Tibial nerve (tissue), 4 donors: ENCODE data around the gene FOXQ1. TPM values are rescaled to one million over a fixed set of nuclear protein-coding genes. Genes with fewer than 3 reads are reported as not detected.

Experiments
- DNase-seq, 2 donors: peaks; one replicate each; pipeline ENCODE4 v3.0.0-alpha.2; 2019; ENCODE audit warnings: low spot score in 2 of 2
- H3K27ac ChIP-seq, 4 donors: fragments of 200-600 bp; sonication (generic) in 3 of 4; one replicate each; pipeline ENCODE4 v1.5.1; 2017 to 2019; ENCODE audit warnings: mild to moderate bottlenecking in 1 of 4
- H3K27me3 ChIP-seq, 2 donors: fragments of 200-600 bp; sonication (generic) in 1 of 2; one replicate each; pipeline versions ENCODE4 v1.5.1 to v1.6.0; 2017 to 2019
- H3K36me3 ChIP-seq, 3 donors: fragments of 200-600 bp; sonication (generic); one replicate each; pipeline ENCODE4 v1.5.1; 2018 to 2019
- H3K4me1 ChIP-seq, 4 donors: fragments of 200-600 bp; sonication (generic) in 3 of 4; one replicate each; pipeline ENCODE4 v1.5.1; 2017 to 2019
- H3K4me3 ChIP-seq, 4 donors: fragments of 200-600 bp; sonication (generic) in 3 of 4; one replicate each; pipeline ENCODE4 v1.5.1; 2017 to 2019; ENCODE audit warnings: mild to moderate bottlenecking in 1 of 4, moderate library complexity in 1 of 4
- H3K9me3 ChIP-seq, 4 donors: fragments of 200-600 bp; sonication (generic) in 3 of 4; one replicate each; pipeline ENCODE4 v1.5.1; 2017 to 2019
- EP300 ChIP-seq, 2 donors: sonication (generic); formaldehyde crosslinking; IDR thresholded peaks; one replicate each; pipeline ENCODE4 v1.6.1; 2017; ENCODE audit warnings: antibody characterized with exemption in 2 of 2, mild to moderate bottlenecking in 1 of 2
- POLR2A ChIP-seq, 2 donors: fragments of 450-650 bp; IDR thresholded peaks; one replicate each; pipeline ENCODE4 v1.6.1; 2017; ENCODE audit warnings: antibody characterized with exemption in 2 of 2, mild to moderate bottlenecking in 2 of 2, moderate library complexity in 2 of 2
- WGBS, 2 donors: methylation state at CpG; one replicate each; pipeline ENCODE4 v1.1.5; 2018; 5-methylcytosine and 5-hydroxymethylcytosine counted together
- total RNA-seq, 4 donors: library from RNA; depleted of rRNA; stranded (reverse); fragments of >200 nt; gene quantifications; one replicate each; pipeline ENCODE4 v1.1.0, GENCODE V29; 2016
- TF ChIP-seq, protein P1 (sequence below), 5 experiments: fragments of 200-600 bp in 3 of 5; fragments of 450-650 bp in 2 of 5; sonication (generic) in 3 of 5; IDR thresholded peaks; one replicate each; pipeline ENCODE4 v1.5.1; 2016 to 2019; ENCODE audit warnings: antibody characterized with exemption in 5 of 5, mild to moderate bottlenecking in 3 of 5, moderate library complexity in 2 of 5

The FOXQ1 gene
- total RNA-seq, 4 donors from 2014 or later = 0.21 to 0.59 TPM; not detected in 2

DNA sequence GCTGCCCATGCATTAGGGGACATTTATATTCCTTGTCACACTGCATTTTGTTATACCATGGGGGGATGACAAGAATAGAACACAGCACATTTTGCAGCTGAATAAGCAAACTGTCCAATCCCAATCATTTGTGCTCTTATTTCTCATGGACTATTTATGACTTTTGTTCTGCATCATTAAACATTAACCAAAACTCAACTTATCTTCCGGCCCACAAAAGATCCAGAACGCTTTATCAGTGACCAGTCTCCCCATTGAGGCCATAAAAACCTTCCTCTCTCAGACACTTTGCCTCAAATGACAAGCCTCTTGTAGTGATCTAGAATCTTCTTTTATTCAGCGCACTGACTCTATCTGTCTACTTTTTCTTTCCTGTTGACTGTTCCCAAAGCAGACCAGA is 28.4 kb upstream of the FOXQ1 start:
- Histone ChIP-seq H3K36me3 (no peaks in the 10 kb centered on the region), H3K9me3 (no peaks in the 10 kb centered on the region), H3K4me1 (no peaks in the 10 kb centered on the region), H3K27me3 (peaks cover 0 to 14% of the 10 kb centered on the region in 2 donors), H3K27ac (no peak overlapping the region), H3K4me3 (no peak overlapping the region)
- no peak for TF ChIP-seq EP300 (IDR thresholded peaks at IDR 0.05)
- DNase-seq = no peak
- 47% methylated on average over 3 of the region's 3 CpGs for WGBS, 2 donors

DNA sequence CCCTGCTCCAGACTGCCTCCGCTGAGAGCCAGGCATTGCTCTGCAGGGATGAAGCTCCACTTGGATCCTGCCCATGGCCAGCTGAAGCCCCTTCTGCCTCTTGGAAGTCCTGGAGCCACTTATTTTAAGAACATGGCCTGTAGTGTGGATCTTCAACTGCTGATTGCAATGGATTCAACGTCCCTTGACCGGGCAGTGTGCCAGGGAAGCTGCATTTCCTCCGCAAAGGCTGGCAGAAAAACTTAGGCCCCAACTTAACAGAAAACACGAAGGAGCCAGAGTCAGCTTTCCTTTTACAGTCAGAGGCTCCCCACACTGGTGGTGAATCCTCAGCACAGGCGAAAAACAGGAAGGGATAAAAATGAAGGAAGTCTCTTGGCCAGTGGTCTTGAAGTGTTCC is 26.3 kb upstream of the FOXQ1 start:
- no peaks in the 10 kb centered on the region for H3K4me1 ChIP-seq
- no peak for DNase-seq
- H3K4me3 ChIP-seq = no peak overlapping the region
- 53 to 64% methylated on average over 6 of the region's 6 CpGs for WGBS, 2 donors
- H3K36me3 ChIP-seq = no peaks in the 10 kb centered on the region
- peaks cover 0 to 7% of the 10 kb centered on the region in 2 donors for H3K27me3 ChIP-seq
- H3K27ac ChIP-seq = no peak overlapping the region
- TF ChIP-seq POLR2A (IDR thresholded peaks at IDR 0.05) = no peak
- no peak for TF ChIP-seq EP300 (IDR thresholded peaks at IDR 0.05)
- TF ChIP-seq, protein P1, sequence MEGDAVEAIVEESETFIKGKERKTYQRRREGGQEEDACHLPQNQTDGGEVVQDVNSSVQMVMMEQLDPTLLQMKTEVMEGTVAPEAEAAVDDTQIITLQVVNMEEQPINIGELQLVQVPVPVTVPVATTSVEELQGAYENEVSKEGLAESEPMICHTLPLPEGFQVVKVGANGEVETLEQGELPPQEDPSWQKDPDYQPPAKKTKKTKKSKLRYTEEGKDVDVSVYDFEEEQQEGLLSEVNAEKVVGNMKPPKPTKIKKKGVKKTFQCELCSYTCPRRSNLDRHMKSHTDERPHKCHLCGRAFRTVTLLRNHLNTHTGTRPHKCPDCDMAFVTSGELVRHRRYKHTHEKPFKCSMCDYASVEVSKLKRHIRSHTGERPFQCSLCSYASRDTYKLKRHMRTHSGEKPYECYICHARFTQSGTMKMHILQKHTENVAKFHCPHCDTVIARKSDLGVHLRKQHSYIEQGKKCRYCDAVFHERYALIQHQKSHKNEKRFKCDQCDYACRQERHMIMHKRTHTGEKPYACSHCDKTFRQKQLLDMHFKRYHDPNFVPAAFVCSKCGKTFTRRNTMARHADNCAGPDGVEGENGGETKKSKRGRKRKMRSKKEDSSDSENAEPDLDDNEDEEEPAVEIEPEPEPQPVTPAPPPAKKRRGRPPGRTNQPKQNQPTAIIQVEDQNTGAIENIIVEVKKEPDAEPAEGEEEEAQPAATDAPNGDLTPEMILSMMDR (IDR thresholded peaks at IDR 0.05) = no peak
- H3K9me3 ChIP-seq = no peaks in the 10 kb centered on the region

DNA sequence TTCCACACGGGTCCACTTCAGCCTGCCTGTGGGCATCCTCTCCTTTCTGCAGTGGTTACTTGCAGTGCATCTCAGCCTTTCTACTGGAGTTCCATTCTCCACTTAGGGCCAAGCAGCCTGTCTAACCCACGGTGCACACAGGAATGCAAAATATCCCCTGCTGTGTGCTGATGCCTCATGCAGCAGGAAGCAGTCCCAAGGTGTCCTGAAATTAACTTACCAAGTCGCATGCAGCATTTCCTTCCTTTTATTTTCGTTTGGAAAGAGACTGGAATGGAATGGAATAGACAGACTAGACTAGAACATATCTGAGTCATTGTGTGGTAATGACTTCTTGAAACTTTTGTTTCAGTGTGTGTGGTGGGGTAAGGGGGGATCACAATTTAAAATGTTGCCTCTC is 25.9 kb upstream of the FOXQ1 start:
- no peaks in the 10 kb centered on the region for H3K4me1 ChIP-seq
- DNase-seq = no peak
- TF ChIP-seq POLR2A (IDR thresholded peaks at IDR 0.05) (no peak), EP300 (IDR thresholded peaks at IDR 0.05) (no peak)
- TF ChIP-seq, protein P1 (IDR thresholded peaks at IDR 0.05) = no peak
- H3K4me3 ChIP-seq = no peak overlapping the region
- 31 to 34% methylated on average over 4 of the region's 4 CpGs for WGBS, 2 donors
- H3K27ac ChIP-seq = no peak overlapping the region
- no peaks in the 10 kb centered on the region for H3K36me3 ChIP-seq
- H3K27me3 ChIP-seq = peaks cover 0 to 5% of the 10 kb centered on the region in 2 donors
- H3K9me3 ChIP-seq = no peaks in the 10 kb centered on the region

DNA sequence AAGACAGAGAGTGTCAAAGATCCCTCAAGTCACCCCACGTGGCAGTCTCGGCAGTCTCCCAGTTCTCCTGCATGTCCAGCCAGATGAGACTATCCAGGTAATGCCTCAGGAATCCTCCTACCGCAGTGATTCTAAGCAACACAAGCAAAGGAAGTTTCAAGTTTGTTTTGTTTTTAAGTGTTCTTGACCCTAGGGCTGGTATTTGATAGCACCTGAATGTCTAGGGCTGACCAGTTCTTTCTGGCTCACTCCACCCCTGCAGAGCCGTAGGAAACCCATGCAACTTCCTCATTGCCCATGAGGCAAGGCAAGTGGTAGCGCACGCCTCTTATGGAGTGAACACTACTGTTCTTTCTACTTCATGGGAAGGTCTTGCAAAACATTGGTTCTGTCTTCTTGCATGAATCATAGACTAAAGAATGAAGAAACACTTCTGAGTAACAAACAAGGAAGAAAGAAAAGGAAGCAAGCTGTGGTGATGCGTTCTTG is 24.8 kb upstream of the FOXQ1 start:
- DNase-seq = no peak
- Histone ChIP-seq H3K27me3 (peaks cover 0 to 1% of the 10 kb centered on the region in 2 donors), H3K4me1 (no peaks in the 10 kb centered on the region), H3K36me3 (no peaks in the 10 kb centered on the region), H3K9me3 (no peaks in the 10 kb centered on the region), H3K27ac (no peak overlapping the region), H3K4me3 (no peak overlapping the region)
- TF ChIP-seq EP300 (IDR thresholded peaks at IDR 0.05) (no peak), POLR2A (IDR thresholded peaks at IDR 0.05) (no peak)
- TF ChIP-seq, protein P1 (IDR thresholded peaks at IDR 0.05) = no peak
- 80 to 84% methylated on average over 7 of the region's 7 CpGs for WGBS, 2 donors

DNA sequence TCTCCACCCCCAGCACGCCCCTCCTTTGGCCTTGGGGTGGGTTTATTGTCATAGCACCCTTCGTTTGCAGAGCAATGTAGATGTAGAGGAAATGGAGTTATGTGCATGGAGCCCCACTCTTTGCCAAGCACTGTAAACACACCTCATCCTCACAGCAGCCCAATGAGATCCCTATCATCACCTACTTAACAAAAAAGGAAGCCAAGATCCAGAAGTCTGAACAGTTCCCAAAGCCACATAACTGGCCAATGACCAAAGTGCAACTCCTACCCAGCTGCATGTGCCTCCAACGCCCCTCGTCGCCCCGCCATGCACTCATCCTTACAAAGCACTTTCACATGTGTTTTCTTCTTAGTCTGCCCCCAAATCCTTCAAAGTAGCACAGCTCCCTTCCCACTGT is 21.8 kb upstream of the FOXQ1 start:
- H3K27ac ChIP-seq = no peak overlapping the region
- peaks cover 0 to 10% (median 0%) of the 10 kb centered on the region in 4 donors for H3K9me3 ChIP-seq
- DNase-seq = no peak
- H3K4me1 ChIP-seq = no peaks in the 10 kb centered on the region
- no peaks in the 10 kb centered on the region for H3K36me3 ChIP-seq
- 86 to 89% methylated on average over 6 of the region's 6 CpGs for WGBS, 2 donors
- no peak for TF ChIP-seq EP300 (IDR thresholded peaks at IDR 0.05)
- no peak for TF ChIP-seq POLR2A (IDR thresholded peaks at IDR 0.05)
- TF ChIP-seq, protein P1 (IDR thresholded peaks at IDR 0.05) = no peak
- no peak overlapping the region for H3K4me3 ChIP-seq
- H3K27me3 ChIP-seq = peaks cover 0 to 3% of the 10 kb centered on the region in 2 donors

DNA sequence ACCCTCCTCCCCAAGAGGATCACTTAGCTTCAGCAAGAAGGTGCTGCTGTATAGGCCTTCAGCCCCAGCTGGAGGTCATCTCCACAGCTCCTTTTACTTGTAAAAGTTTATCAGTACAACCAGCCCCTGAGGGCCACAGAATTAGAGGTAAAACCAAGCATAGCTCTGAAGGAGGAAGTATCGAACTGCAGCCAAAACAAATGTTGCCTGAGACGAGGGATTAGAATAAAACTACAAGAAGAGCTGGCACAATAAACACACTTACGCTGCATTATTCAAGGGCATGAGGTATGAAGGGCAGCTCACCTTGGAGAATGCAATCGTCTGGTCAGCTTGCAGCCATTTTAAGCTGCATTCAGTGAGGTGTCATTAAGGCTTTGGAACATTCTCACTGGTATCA is 21.1 kb upstream of the FOXQ1 start:
- H3K4me3 ChIP-seq = no peak overlapping the region
- H3K9me3 ChIP-seq = peaks cover 0 to 10% (median 0%) of the 10 kb centered on the region in 4 donors
- H3K27ac ChIP-seq = no peak overlapping the region
- H3K4me1 ChIP-seq = no peaks in the 10 kb centered on the region
- H3K36me3 ChIP-seq = no peaks in the 10 kb centered on the region
- TF ChIP-seq, protein P1 (IDR thresholded peaks at IDR 0.05) = no peak
- TF ChIP-seq EP300 (IDR thresholded peaks at IDR 0.05) = no peak
- TF ChIP-seq POLR2A (IDR thresholded peaks at IDR 0.05) = no peak
- WGBS, 2 donors = 73 to 82% methylated on average over 4 of the region's 4 CpGs
- no peak for DNase-seq
- peaks cover 0 to 3% of the 10 kb centered on the region in 2 donors for H3K27me3 ChIP-seq
